Mucosa of gallbladder (tissue), 1 donor: ENCODE measurements around the gene CLK1. TPM values are rescaled to one million over a fixed set of nuclear protein-coding genes. Genes with fewer than 3 reads are reported as not detected.
"Not testable (repeated sequence)": the region's sequence is repeated elsewhere in the genome, so short reads cannot be mapped to it uniquely, and the experiment has no call there.

ENCODE experiments used
- DNase-seq: peaks from one replicate; pipeline ENCODE4 v3.0.0-alpha.2; 2020; ENCODE audit warnings: low spot score
- total RNA-seq: library from RNA; stranded (reverse); gene quantifications from one replicate; pipeline ENCODE4 v1.2.1, GENCODE V29; 2021
- donor health status: DM: no; HTN: no; CAD: no.

Gene CLK1
- 98.8 TPM for total RNA-seq

DNA sequence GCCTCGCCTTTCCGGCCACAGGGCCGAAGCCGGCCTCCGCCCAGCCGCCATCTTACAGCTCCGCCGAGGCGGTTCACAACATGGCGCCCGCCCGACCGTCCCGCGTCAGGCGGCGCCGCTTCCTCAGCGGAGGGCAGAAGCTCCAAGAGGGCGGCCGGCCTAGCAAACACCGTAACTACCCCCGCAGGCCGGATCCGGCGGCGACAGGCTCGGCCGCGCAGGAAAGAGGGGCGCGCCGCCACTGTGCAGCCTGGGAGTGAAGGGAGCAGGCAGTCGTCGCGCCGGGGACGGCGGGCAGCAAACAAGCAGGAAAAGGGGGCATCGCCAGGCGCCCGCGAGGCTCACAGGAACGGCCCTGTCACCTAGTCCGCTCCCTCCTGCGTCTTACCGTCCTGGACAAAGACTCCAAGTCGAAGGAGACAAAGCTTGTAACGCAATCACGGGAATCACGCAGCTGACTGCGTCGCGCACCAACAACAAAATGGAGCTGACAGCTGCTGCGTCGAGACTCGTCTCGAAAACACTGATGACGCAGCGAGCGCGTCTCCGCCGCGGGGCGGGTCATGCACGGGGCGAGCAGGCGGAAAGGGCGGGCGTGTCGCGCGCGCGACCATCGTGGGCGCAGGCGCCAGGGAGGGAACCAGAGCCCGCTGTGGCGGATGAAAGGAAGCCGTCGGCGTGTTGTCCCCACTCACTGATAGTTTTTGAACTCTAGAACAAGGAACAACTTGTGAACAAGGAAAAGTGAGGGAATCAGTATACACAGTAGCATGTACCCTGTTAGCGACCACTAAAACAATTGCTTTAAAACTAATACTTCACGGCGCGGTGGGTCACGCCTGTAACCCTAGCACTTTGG lies at the start of gene CLK1:
Gene CLK1 (minus strand): TSS at position 483 of the 859 bp plus-strand sequence. CDS start 2,796 bp downstream, outside the sequence.
- peak; percentile 96 for DNase-seq

DNA sequence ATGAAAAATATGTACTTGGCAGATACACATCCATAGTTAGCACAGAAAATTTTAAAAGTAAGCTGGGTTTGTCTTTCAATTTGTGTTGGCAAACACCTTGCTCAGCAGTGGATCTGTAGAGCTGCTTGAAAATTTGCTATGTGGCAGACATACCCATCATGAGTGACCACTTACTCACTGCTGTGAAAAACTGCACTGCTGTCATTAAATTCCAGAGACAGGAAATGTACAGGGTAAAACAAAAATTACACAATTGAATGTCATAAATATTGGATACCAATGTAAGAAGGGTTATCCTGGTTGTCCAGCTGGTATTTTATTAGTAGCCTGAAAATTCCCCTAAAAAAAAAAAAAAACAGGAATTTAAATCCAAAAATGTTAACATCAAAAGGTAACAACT lies 49.2 kb upstream of the CLK1 start:
- DNase-seq, result no peak

DNA sequence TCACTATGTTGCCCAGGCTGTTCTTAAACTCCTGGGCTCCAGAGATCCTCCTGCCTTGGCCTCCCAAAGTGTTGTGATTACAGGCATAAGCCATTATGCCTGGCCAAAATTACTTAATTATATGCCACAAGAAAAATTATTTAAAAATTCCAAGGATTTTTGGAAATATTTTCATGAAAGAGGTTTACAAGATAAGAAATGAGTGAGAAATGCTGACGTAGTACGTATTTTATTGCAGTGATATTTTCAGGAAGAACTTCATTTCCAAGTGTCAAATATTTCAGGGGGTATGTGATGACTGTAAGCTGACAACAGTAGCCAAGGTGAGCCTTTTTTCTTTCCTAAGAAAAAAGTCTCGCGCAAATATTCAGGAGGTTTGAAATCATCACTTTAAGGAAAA lies 45.5 kb upstream of the CLK1 start:
- no peak for DNase-seq

DNA sequence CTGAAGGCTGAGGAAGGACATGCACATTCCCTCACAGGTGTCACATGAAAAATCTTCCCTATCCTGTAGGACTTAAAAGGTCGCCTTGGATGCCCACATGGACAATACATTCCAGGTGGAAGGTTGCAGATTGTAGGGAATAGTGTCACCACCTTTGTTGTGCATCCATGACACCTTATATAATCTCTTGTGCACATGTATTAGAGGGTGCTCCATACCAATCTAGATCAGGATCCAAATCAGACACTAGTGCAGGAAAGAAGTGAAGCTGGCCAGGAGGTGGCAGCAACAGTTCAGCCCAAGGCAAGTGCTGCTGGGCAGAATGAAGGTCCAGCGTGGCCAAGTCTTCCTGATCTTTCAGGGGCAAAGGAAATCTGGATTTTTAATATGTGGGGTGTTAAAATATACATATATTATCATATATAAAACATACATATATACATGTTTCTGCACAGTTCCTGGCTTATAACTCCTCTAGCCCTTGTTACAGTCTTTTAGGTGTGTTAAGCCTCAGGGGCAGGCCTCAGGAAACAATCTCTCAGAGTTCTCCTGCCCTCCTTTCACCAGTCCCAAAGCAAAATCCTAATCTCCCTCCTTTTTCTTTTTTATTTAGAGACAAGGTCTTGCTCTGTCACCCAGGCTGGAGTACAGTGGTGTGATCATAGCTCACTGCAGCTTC lies 41.3 kb upstream of the CLK1 start:
- DNase-seq, result peak; percentile 76

DNA sequence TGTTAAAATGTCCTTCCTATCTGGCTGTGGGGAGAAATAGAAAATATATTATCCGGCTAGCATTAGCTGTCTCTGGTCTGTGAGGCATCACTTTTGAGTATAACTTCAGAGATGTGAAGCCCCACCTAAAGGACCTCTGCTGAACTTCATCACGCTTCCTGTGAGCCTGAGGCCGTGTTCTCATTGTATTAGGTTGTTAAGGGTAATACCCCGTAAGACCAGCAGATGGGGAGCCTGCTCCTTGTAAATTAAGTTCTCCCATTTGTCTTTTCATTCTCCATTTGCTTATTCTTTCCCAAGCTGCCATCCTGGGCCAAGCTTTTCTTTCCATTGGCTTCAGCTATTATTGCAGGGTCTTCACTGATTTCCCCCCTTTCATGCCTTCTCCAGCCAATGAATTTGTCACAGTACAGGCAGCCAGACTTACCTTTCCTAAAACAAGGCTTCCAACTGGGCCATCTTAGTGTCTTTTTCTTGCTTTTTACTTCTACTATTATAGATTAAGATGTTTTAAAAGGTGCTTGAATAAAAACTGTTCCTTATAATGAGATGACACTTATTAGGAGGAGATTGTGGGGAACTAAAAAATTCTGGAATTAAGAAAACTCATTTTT lies 37.1 kb upstream of the CLK1 start:
- DNase-seq, result peak; percentile 78

DNA sequence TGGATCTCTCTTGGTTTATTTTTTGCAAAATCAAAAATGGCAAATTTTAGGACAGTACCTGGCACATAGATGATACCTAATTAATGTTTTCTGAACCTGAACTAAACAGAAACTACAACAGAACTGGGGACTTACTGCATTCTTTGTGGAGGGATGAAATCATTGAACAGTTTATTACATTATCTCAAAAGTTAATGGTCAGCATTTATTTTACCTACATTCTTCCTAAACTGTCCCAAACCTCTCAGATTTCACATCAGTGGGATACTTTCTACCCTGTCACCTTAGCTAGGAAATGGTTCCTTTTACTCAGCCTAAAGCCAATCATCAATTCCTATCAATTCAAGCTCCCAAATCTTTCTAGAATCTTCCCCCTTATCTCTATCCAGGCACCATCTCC lies 35.0 kb upstream of the CLK1 start:
- no peak for DNase-seq

DNA sequence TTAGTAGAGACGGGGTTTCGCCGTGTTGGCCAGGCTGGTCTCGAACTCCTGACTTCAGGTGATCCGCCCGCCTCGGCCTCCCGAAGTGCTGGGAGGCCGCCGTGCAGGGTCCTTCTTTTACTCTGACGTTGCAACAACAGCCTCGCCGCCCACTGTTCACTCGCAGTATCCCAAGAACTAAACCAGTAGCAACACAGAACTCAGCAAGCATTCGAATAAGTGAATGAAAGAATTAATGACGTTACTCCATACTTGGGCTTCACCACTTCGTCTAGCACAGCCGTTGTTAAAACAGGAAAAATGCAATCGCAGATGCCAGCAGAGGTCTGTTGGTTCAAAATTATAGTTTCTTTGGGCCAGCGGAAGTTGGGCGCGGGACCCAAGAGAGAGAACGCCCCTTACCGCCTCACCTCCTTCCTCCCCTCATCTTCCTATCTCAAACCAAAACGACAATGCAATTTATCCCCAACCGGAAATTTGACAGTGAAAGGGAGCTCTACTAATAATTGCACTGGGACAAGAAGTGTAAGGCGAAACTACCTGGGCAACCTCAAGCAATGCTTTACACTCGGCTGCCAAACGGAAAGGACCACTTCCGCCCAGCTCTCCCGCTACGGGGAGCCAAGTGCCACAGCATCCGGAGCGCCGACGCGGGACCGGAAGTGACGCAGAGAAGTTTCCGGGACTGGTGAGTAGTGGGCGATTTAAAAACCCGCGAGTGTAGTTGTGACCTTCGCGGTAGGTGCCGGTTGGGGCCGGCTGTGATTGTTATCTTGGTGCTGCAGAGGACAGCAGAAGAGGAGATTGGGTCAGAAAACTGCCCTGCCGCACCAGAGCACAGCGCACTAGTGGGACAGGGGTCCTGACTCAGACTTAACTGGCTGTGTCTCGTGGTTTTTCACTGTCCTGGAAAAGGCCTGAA lies 24.5 kb upstream of the CLK1 start, which contains the start of the genes NIF3L1 and PPIL3:
Gene NIF3L1 (plus strand): TSS at position 668 of the 922 bp plus-strand sequence. CDS start 2,573 bp downstream, outside the sequence.
Gene PPIL3 (minus strand): TSS at position 374 of the 922 bp plus-strand sequence. CDS start 1,462 bp downstream, outside the sequence.
- DNase-seq, result peak; percentile 97

DNA sequence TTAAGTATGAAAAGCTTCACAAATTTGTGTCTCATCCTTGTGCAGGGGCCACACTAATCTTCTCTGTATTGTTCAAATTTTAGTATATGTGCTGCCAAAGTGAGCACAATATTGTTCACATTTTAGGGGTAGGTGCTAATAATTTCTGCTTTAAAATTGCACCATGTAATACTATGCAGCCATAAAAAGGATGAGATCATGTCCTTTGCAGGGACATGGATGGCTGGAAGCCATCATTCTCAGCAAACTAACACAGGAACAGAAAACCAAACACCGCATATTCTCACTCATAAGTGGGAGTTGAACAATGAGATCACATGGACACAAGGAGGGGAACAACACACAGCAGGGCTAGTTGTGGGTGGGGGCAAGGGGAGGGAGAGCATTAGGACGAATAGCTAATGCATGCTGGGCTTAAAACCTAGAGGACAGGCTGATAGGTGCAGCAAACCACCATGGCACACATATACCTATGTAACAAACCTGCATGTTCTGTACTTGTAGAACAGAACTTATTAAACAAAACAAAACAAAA lies 17.3 kb upstream of the CLK1 start:
- DNase-seq, result not testable (repeated sequence)

DNA sequence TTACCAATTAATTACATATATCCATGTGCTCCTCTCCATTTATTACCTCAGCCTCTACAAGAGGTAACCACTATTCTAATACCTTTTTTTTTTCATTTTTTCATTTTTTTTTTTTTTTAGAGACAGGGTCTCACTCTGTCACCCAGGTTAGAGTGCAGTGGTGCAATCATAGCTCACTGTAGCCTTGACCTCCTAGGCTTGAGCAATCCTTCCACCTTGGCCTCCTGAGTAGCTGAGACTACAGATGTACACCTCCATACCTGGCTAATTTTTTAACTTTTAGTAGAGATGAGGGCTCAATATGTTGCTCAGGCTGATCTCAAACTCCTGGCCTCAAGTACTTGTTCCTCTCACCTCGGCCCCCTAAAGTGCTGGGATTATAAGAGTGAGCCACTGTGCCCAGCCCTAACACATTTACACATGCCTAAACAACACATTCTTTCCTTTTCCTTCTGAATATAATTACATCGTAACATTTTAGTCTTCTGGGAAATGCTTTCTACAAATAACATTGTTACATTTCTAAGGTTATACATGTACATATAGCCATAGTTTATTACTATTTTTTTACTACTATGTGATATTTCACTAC lies 13.9 kb upstream of the CLK1 start:
- no peak for DNase-seq

DNA sequence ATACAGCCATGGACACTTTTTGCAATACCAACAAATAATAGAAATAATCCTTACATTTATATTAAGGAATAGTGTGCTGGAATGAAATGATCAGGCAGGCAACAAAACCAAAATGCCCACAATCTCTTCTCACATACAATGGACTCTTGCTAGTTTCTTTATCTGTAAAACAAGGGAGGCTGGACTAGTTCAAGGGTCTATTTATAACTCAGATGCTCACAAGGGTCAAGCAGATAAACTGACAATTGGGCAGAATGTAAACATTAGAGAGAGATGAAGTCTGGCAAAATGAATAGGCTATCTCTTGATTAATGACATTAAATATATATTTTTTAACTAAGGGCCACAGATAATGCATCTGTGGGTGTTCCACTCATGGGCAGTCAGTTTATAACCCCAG lies 13.0 kb upstream of the CLK1 start:
- DNase-seq, result no peak

DNA sequence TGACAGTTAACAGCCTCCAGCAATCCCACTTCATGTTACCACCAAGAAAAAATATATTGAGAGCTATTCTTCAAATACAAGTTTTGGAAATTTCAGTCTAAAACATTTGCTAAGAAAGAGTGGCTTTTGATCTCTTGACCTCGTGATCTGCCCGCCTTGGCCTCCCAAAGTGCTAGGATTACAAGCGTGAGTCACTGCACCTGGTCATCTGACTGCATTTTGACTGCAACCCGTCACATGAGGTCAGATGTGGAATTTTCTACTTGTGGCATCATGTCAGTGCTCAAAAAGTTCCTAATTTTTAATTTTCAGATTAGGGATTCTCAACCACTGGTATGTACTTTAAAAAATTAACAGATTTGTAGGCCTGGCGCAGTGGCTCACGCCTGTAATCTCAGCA lies 9.1 kb upstream of the CLK1 start:
- no peak for DNase-seq

DNA sequence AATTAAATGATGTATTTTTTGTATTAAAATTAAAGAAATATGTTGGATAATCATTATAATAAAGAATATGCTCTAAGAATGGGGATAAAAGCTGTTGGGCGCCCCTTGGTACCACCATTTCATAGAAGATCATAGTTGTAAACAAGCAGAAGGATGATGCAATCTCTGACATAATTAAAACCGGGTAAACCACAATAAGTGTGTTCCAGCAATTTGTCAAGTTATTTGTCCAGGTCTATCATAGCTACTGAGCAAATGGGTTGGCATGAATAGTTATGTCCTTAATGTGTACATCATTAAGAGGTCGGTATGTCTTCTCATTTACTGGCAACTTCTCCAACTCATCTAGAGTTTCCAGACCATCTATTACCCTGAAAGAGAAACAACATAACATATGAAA lies 6.7 kb upstream of the CLK1 start:
- no peak for DNase-seq

DNA sequence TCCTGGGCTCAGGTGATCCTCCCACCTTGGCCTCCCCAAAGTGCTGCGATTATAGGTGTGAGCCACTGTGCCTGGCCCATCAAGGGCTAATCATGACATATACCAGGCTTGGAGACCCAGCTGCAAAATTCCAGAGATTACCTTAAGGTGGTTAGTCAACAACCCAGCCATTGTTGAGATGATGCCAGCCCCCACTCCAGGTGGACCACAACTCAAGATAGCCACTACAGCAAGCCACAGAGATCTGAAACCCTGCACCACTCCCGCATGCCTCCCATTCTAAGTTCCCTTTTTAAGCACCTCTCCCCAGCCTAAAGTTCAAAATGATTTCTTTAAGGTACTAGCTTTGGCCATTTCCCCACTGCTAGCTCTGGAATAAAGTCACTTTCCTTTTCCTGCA lies 4.6 kb upstream of the CLK1 start:
- no peak for DNase-seq

DNA sequence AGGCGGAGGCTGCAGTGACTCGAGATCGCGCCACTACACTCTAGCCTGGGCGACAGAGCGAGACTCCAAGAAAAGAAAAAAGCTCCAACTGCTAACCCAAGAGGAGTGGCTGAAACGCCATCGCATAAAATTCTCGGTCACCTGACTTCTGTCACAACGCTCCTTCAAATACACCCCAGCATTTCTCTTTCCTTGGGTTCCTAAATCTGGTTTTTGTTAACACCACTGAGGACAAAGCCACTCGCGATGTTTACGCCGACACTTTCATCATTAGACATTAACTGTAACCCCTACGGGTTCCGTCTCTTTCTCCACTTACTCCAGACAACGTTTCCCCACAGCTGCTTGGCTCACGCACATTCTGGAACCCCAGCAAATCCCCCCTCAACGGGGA lies 679 bp downstream of the CLK1 start:
- peak; percentile 14 for DNase-seq

DNA sequence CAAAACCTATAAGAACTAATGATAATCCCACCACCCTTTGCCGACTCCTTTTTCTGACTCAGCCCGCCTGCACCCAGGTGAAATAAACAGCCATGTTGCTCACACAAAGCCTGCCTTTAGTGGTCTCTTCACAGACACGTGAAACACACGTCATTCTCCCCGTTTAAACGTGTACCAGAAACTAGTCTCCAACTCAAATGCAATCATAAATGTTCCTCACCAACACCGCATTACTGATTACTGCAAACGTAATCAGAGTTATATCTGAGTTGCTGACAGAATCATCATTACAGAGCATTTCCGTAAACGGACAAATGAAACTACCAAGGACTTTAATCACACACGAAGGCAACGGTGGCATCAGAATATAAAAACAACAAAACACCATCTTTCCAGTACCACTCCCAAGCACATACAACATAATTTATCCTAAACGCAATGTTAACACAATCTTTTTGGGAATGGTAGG lies 1.9 kb downstream of the CLK1 start:
- peak; percentile 31 for DNase-seq

DNA sequence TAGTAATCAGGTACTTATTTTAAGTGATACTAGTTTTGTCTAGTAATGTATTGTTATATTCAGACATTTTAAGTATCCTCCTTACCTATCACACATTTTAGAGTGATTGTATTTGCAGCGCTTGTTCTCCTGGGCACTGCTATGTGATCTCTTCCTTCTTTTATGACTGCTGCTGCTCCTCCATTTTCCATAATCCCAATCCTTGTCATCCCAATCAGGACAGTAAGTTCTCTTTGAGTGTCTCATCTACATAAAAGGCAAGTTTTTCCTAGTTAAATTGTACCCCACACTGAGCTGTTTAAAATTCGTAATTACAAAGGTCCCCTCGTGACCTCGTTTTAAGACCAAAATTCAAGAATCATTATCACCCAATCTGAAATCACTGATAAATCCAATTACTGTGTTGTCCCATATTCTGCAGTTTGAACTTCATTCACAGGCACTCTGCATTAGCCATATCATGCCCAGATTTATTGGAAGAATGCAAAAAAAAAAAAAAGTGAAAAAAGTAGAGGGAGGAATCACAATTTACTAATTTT lies 2.8 kb downstream of the CLK1 start:
- no peak for DNase-seq

DNA sequence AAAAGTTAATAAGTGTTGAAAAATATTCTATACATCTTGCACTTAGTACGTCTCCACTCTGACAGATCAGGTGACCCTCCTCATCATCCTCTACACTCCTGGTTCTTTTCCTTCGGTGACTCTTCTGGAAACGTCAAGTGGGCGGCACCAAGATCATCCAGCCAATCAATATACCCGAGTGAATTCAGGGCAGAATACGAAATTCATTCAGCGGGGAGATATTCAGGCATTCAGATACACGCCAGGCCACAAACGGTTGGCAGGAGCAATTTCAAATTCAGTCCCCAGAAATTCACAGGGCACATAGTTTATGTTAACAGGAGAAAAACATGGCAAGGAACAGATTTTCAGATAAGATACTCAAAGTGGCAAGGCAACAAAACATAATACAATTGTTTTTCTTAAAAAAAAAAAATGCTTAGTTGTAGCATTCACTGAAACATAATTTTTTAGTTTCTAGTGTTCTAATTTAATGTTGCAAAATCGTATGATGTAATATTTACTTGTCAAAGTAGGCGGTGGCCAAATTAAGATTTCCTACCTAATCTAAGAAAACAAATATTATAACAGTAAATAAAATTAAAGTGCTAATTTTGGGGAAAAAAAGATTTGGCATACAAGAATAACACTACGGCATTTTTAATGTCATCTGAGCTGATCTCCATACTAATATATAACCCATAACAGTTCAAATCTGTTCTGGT lies 4.2 kb downstream of the CLK1 start:
- DNase-seq, result peak; percentile 27

DNA sequence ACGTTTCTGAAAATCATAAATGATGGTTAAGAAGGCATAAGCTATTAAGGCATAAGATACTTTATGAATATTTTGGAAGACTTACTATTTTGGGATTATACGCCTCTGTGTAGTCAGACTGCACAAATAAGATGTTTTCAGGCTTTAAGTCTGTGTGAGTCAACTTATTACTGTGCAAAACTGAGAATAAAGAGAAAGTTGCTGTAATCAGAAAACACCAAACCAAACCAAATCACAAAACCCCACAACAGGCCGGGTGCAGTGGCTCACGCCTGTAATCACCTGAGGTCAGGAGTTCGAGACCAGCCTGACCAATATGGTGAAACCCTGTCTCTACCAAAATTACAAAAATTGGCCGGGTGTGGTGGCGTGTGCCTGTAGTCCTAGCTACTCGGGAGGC lies 7.7 kb downstream of the CLK1 start:
- no peak for DNase-seq

DNA sequence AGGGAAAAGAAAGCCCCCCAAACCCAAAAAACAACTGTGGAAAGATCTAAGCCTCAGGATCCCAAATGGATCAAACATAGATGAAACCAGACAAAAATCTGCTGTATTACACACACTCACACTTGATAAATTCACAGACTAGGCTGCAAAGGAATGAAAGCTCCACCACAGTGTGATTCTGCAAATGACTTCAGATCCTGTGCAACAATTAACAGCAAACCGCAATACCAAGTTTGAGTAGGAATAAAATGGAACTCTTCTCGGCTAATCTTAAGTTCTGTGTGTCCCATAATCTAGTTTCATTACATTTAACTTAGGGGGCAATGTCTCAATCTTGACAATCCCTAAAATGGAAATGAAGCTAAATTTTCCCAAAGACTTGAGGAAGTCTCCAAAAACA lies 11.9 kb downstream of the CLK1 start:
- DNase-seq, result no peak
